Sigmoid colon (tissue), 7 donors: Measurements from ENCODE around the gene ABCA10. TPM values are rescaled to one million over a fixed set of nuclear protein-coding genes. Genes with fewer than 3 reads are reported as not detected.

Source experiments
- DNase-seq: peaks from one replicate; pipeline ENCODE4 v3.0.0-alpha.2; 2019
- H3K27ac ChIP-seq, 4 donors: fragments of 200-600 bp; sonication (generic); one replicate each; pipeline ENCODE4 v1.5.1; 2016 to 2019; ENCODE audit warnings: mild to moderate bottlenecking in 1 of 4
- H3K27me3 ChIP-seq, 3 donors: fragments of 200-600 bp; sonication (generic); one replicate each; pipeline ENCODE4 v1.5.1; 2019; ENCODE audit warnings: mild to moderate bottlenecking in 1 of 3
- H3K36me3 ChIP-seq, 4 donors: fragments of 200-600 bp; sonication (generic); one replicate each; pipeline ENCODE4 v1.5.1; 2016 to 2019
- H3K4me1 ChIP-seq, 4 donors: fragments of 200-600 bp; sonication (generic); one replicate each; pipeline ENCODE4 v1.5.1; 2017 to 2019
- H3K4me3 ChIP-seq, 4 donors: fragments of 200-600 bp; sonication (generic); one replicate each; pipeline ENCODE4 v1.5.1; 2017 to 2019; ENCODE audit warnings: mild to moderate bottlenecking in 2 of 4, moderate library complexity in 1 of 4
- H3K9me3 ChIP-seq, 4 donors: fragments of 200-600 bp in 3 of 4; sonication (generic) in 3 of 4; one replicate each; pipeline versions ENCODE4 v1.5.1 to v1.6.1; 2013 to 2019
- CTCF ChIP-seq, 4 experiments: fragments of 450-650 bp in 3 of 4; fragments of 200-600 bp in 1 of 4; IDR thresholded peaks; one replicate each; pipeline ENCODE4 v1.5.1; 2016 to 2019; ENCODE audit warnings: antibody characterized with exemption in 4 of 4, mild to moderate bottlenecking in 3 of 4, moderate library complexity in 2 of 4
- EP300 ChIP-seq, 4 donors: sonication (generic); formaldehyde crosslinking; IDR thresholded peaks; one replicate each; pipeline ENCODE4 v1.6.1; 2017; ENCODE audit warnings: antibody characterized with exemption in 4 of 4
- POLR2A ChIP-seq, 2 donors: fragments of 450-650 bp; IDR thresholded peaks; one replicate each; pipeline ENCODE4 v1.6.1; 2016; ENCODE audit warnings: antibody characterized with exemption in 2 of 2, mild to moderate bottlenecking in 2 of 2, moderate library complexity in 2 of 2
- POLR2AphosphoS5 ChIP-seq, 4 donors: sonication (generic); formaldehyde crosslinking; IDR thresholded peaks; one replicate each; pipeline ENCODE4 v1.6.1; 2017; ENCODE audit warnings: antibody characterized with exemption in 4 of 4
- WGBS, 2 donors: extraction: QIAGEN DNeasy Blood & Tissue Kit; methylation state at CpG; one replicate each; pipeline ENCODE4 v1.1.7; 2013; 5-methylcytosine and 5-hydroxymethylcytosine counted together
- intact Hi-C: fragments of 100-400 bp; cut with DNase I; formaldehyde crosslinking; loops from one replicate; pipeline ENCODE4 v1.15.1; 2023
- polyA plus RNA-seq, 3 donors: library from polyadenylated mRNA; stranded (reverse); fragments of 200-250 nt; gene quantifications; one replicate each; pipeline ENCODE4 v1.2.3, GENCODE V29; 2013
- total RNA-seq, 4 donors: library from RNA; depleted of rRNA; stranded (reverse); fragments of >200 nt; gene quantifications; one replicate each; pipeline ENCODE4 v1.1.0, GENCODE V29; 2016
- donor health status: healthy with polysubstance abuse.
- donor health status: Bipolar disorder and iron deficiency.
- donor health status: healthy.

The ABCA10 gene
- total and polyA plus RNA-seq, 7 donors = 0.46 to 12.0 (median 1.9) TPM

DNA sequence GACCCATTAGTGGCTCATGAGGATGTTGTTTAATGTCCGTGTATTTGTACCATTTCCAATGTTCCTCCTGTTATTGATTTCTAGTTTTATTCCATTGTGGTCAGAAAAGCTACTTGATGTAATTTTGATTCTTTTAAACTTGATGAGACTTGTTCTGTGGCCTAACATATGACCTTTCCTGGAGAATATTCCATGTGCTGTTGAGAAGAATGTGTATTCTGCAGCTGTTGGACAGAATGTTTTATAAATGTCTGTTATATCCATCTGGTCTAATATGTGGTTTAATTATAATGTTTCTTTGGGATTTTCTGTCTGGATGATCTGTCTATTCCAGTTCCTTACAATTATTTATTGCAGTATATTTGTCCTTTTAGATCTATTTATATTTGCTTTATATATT is 2.9 kb upstream of the ABCA10 start:
- Histone ChIP-seq H3K36me3 (no peaks in the 10 kb centered on the region), H3K9me3 (peaks cover 0 to 10% (median 6%) of the 10 kb centered on the region in 4 donors), H3K27me3 (no peaks in the 10 kb centered on the region), H3K4me1 (peaks cover 0 to 4% (median 0%) of the 10 kb centered on the region in 4 donors), H3K4me3 (no peak overlapping the region), H3K27ac (no peak overlapping the region)
- WGBS, 2 donors = 85 to 92% methylated on average over 1 of the region's 1 CpG
- intact Hi-C loops = loop anchor here (10.0 kb wide), 1 partner anchor 167 kb away; the partner anchor contains the start of gene ABCA9
- TF ChIP-seq POLR2A (IDR thresholded peaks at IDR 0.05) = no peak
- no peak for TF ChIP-seq CTCF (IDR thresholded peaks at IDR 0.05)
- no peak for TF ChIP-seq EP300 (IDR thresholded peaks at IDR 0.05)
- no peak for TF ChIP-seq POLR2AphosphoS5 (IDR thresholded peaks at IDR 0.05)
- DNase-seq = no peak

DNA sequence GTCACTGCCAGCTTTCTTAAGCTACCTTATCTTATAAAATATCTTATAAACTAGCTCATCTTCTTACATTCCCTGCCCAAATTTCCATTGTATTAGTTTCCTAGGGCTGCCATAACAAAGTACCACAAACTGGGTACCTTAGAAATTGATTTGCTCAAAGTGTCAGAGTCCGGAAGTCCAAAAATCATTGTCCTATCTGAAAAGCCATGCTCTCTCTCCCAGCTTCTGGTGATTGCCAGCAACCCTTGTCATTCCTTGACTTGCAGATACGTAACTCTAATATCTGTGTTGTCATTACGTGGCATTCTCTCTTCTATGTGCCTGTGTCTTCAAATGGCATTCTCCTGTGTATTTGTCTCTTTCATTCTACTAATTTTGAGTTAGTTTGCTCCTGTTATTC is 2.3 kb upstream of the ABCA10 start:
- Histone ChIP-seq H3K36me3 (no peaks in the 10 kb centered on the region), H3K9me3 (peaks cover 0 to 10% (median 6%) of the 10 kb centered on the region in 4 donors), H3K27me3 (no peaks in the 10 kb centered on the region), H3K27ac (no peak overlapping the region), H3K4me3 (no peak overlapping the region), H3K4me1 (peaks cover 0 to 4% (median 0%) of the 10 kb centered on the region in 4 donors)
- intact Hi-C loops = loop anchor here (10.0 kb wide), 1 partner anchor 166 kb away; the partner anchor contains the start of gene ABCA9
- WGBS, 2 donors = 97 to 98% methylated on average over 3 of the region's 3 CpGs
- DNase-seq = no peak
- TF ChIP-seq POLR2A (IDR thresholded peaks at IDR 0.05) (no peak), EP300 (IDR thresholded peaks at IDR 0.05) (no peak), POLR2AphosphoS5 (IDR thresholded peaks at IDR 0.05) (no peak), CTCF (IDR thresholded peaks at IDR 0.05) (no peak)

- no peak for TF ChIP-seq EP300 (IDR thresholded peaks at IDR 0.05)
- no peak for TF ChIP-seq POLR2A (IDR thresholded peaks at IDR 0.05)
- TF ChIP-seq POLR2AphosphoS5 (IDR thresholded peaks at IDR 0.05) = no peak
- no peak for TF ChIP-seq CTCF (IDR thresholded peaks at IDR 0.05)
- no peak for DNase-seq
- H3K27me3 ChIP-seq = no peaks in the 10 kb centered on the region
- H3K27ac ChIP-seq = no peak overlapping the region
- no peaks in the 10 kb centered on the region for H3K4me1 ChIP-seq
- H3K9me3 ChIP-seq = peaks cover 0 to 8% (median 3%) of the 10 kb centered on the region in 4 donors
- no peaks in the 10 kb centered on the region for H3K36me3 ChIP-seq
- intact Hi-C loops = no loop called here
- peak overlapping the region in 1 of 4 donors; percentile 3 for H3K4me3 ChIP-seq
Measured at GRCh38 chr17:69228018-69228417, 606 bp downstream of the ABCA10 start.

DNA sequence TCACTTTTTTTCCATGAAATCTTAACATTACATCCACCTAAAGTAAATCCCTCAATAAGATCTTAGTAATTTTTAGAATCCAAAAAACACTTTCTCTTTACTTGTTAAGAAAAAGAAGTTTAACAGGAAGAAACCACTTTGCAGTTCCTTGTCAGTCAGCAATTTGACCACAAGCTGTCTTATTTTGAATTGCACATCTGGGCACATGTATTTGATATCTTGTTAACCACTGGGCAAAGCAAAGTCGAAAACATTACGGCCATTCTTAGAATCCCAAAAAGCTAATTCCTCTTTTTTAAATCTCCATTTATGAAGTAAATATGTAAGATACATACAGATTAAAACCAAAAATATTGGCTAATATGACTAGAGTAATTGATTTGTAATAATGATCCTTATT is 1.1 kb downstream of the ABCA10 start:
- H3K4me3 ChIP-seq = no peak overlapping the region
- no peaks in the 10 kb centered on the region for H3K36me3 ChIP-seq

More for the DNA sequence above, 1.1 kb downstream of the ABCA10 start:
- intact Hi-C loops = no loop called here
- Histone ChIP-seq H3K27ac (no peak overlapping the region), H3K27me3 (no peaks in the 10 kb centered on the region), H3K9me3 (peaks cover 0 to 3% (median under 1%) of the 10 kb centered on the region in 4 donors), H3K4me1 (no peaks in the 10 kb centered on the region)
- no peak for DNase-seq
- WGBS, 2 donors = 52 to 83% methylated on average over 2 of the region's 2 CpGs
- TF ChIP-seq EP300 (IDR thresholded peaks at IDR 0.05) (no peak), POLR2AphosphoS5 (IDR thresholded peaks at IDR 0.05) (no peak), CTCF (IDR thresholded peaks at IDR 0.05) (no peak), POLR2A (IDR thresholded peaks at IDR 0.05) (no peak)
